C4-2B (cell line): Measurements from ENCODE around the gene NDP.

Experiments
- ZFX ChIP-seq: fragments of 450-650 bp; IDR thresholded peaks from 2 replicates; pipeline ENCODE4 v1.6.1; 2017
- TF ChIP-seq, protein P1 (sequence below): fragments of 450-650 bp; conservative IDR thresholded peaks from 2 replicates; pipeline ENCODE4 v1.5.1; 2017; ENCODE audit warnings: mild to moderate bottlenecking

DNA sequence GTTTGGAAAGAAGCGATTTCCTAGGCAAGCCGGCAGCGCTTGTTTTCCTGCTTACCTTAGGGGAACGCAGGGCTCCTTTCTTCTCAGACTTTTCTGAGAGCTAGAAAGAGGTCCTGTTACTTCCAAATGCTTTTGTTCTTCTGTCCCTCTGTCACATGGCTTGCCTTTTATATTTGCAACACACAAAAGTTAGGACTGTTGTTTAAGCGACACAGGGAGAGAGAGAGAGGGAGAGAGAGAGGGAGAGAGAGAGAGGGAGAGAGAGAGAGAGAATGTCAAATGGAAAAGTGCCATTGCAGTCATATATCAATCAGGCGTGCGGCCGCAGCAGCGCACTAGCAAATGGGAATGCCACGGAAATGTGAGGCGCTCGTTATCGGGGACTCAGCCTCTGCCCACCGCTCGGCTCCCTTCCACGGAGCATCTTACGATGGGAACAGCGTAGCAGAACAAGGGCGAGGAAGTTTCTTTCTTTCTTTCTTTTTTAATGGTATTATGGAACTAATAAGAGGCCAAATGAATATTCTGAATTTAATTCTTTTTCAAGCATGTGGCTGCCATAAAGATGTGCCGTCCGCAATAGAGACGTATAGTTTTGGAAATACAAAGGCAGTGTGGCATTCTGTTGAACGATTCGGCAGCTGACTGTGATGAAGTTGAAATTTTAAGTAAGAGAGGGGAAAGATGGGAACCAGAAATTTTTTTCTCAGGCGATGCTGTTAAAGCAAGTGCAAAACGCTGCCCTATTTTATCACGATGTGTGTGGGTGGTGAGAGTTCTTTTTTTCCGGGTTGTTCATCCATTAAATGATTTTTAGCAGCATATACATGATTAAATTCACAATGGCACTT lies at the start of gene NDP:
- TF ChIP-seq, protein P1, sequence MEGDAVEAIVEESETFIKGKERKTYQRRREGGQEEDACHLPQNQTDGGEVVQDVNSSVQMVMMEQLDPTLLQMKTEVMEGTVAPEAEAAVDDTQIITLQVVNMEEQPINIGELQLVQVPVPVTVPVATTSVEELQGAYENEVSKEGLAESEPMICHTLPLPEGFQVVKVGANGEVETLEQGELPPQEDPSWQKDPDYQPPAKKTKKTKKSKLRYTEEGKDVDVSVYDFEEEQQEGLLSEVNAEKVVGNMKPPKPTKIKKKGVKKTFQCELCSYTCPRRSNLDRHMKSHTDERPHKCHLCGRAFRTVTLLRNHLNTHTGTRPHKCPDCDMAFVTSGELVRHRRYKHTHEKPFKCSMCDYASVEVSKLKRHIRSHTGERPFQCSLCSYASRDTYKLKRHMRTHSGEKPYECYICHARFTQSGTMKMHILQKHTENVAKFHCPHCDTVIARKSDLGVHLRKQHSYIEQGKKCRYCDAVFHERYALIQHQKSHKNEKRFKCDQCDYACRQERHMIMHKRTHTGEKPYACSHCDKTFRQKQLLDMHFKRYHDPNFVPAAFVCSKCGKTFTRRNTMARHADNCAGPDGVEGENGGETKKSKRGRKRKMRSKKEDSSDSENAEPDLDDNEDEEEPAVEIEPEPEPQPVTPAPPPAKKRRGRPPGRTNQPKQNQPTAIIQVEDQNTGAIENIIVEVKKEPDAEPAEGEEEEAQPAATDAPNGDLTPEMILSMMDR: no peak
- TF ChIP-seq ZFX: no peak
